K562 (cell line): ENCODE data around the gene CNGA4. TPM values are rescaled to one million over a fixed set of nuclear protein-coding genes. Genes with fewer than 3 reads are reported as not detected.

Experiments used
- ATAC-seq: fragments of 200-7000 bp; cut with Tn5 transposase; 3 replicates; pipeline ENCODE4 v1.9.1; 2020; ENCODE audit warnings: moderate library complexity
- BruUV-seq: library from RNA; stranded (reverse); fragments of 400-500 nt; replicated peaks from 2 replicates; lab custom pipeline; 2021; lab: Mats Ljungman, UMichigan
- CTCF ChIA-PET: fragments of 300-600 bp; formaldehyde crosslinking; extraction: SDS; loops from one replicate; lab custom pipeline; 2021; ENCODE audit warnings: low intra/inter-chr PET ratio; lab: Yijun Ruan, JAX
- POLR2A ChIA-PET: fragments of 300-600, 350-650 bp; sonication (Branson Sonifier 250); formaldehyde crosslinking; extraction: SDS; loops from one replicate; lab custom pipeline; 2021; ENCODE audit warnings: antibody characterized with exemption, inconsistent platforms; lab: Yijun Ruan, JAX
- DNase-seq, 4 experiments: peaks; one replicate each; pipeline versions ENCODE4 v3.0.0 to v3.0.0-alpha.2; 2011 to 2018; ENCODE audit warnings: low spot score in 3 of 4, mixed read lengths in 3 of 4; ENCODE audit errors: extremely low read depth in 1 of 4
- FAIRE-seq: peaks from 2 replicates; lab custom pipeline; 2011; peaks lifted over from hg19 to GRCh38; lab: Jason Lieb, UNC
- H2AFZ ChIP-seq: 2 replicates; pipeline ENCODE4 v1.6.0; 2011; ENCODE audit warnings: low read depth, low read length, control low read depth, inconsistent platforms
- H3K27ac ChIP-seq: fragments of 200-600 bp; 3 replicates; pipeline ENCODE4 v1.8.0; 2011; ENCODE audit warnings: low read depth, mild to moderate bottlenecking, control low read depth, inconsistent platforms, low read length, moderate library complexity, mixed read lengths; ENCODE audit errors: extremely low read depth
- H3K27me3 ChIP-seq, 2 experiments: fragments of 300-600 bp in 1 of 2; 2 replicates in 1 of 2; 3 replicates in 1 of 2; pipeline versions ENCODE4 v1.6.0 to v1.8.0; 2011; ENCODE audit warnings: inconsistent platforms in 2 of 2, low read length in 2 of 2, mild to moderate bottlenecking in 1 of 2, mixed read lengths in 1 of 2, moderate library complexity in 1 of 2; ENCODE audit not compliant: control insufficient read depth in 2 of 2, insufficient read depth in 2 of 2
- H3K36me3 ChIP-seq: fragments of 300-600 bp; 3 replicates; pipeline ENCODE4 v1.8.0; 2011; ENCODE audit warnings: mild to moderate bottlenecking, low read length, inconsistent platforms; ENCODE audit not compliant: control insufficient read depth, insufficient read depth
- H3K4me1 ChIP-seq, 2 experiments: fragments of 200-600 bp in 1 of 2; replicated peaks in 1 of 2; 2 replicates in 1 of 2; 3 replicates in 1 of 2; pipeline versions ENCODE4 v1.5.1 to v1.8.0; 2011; ENCODE audit warnings: inconsistent platforms in 2 of 2, low read length in 2 of 2, mild to moderate bottlenecking in 1 of 2, mixed read lengths in 1 of 2, moderate library complexity in 1 of 2; ENCODE audit not compliant: control insufficient read depth in 2 of 2, insufficient read depth in 2 of 2
- H3K4me2 ChIP-seq: 2 replicates; pipeline ENCODE4 v1.6.1; 2011; ENCODE audit warnings: low read length, control low read depth, inconsistent platforms, mixed read lengths; ENCODE audit not compliant: insufficient read depth
- H3K4me3 ChIP-seq: fragments of 200-600 bp; sonication (generic), shearing (Covaris generic); 2 replicates; pipeline ENCODE4 v1.5.1; 2016; ENCODE audit warnings: control low read depth, inconsistent platforms
- H3K79me2 ChIP-seq: fragments of 200-600 bp; 3 replicates; pipeline ENCODE4 v1.8.0; 2011; ENCODE audit warnings: low read length, inconsistent platforms; ENCODE audit not compliant: control insufficient read depth, insufficient read depth
- H3K9ac ChIP-seq, 2 experiments: 2 replicates each; pipeline versions ENCODE4 v1.6.0 to v1.6.1; 2011; ENCODE audit warnings: low read depth in 2 of 2, low read length in 2 of 2, control low read depth in 1 of 2, inconsistent platforms in 1 of 2, mild to moderate bottlenecking in 1 of 2, mixed read lengths in 1 of 2; ENCODE audit not compliant: insufficient read depth in 1 of 2
- H3K9me1 ChIP-seq: one replicate; pipeline ENCODE4 v1.6.0; 2011; ENCODE audit warnings: inconsistent platforms, mild to moderate bottlenecking, low read length, moderate library complexity; ENCODE audit not compliant: control insufficient read depth, insufficient read depth
- H3K9me3 ChIP-seq: replicated peaks from 2 replicates; pipeline ENCODE4 v1.5.1; 2011; ENCODE audit warnings: low read depth, low read length, inconsistent platforms; ENCODE audit not compliant: control insufficient read depth, insufficient read depth
- H4K20me1 ChIP-seq: replicated peaks from 2 replicates; pipeline ENCODE4 v1.6.1; 2011; ENCODE audit warnings: low read length, inconsistent platforms, mixed read lengths; ENCODE audit not compliant: control insufficient read depth, insufficient read depth
- C11orf30 ChIP-seq: fragments of 450-650 bp; IDR thresholded peaks from 2 replicates; pipeline ENCODE4 v1.6.1; 2016; ENCODE audit warnings: low read depth, mild to moderate bottlenecking
- CHD4 ChIP-seq: fragments of 200-600 bp; sonication (generic); IDR thresholded peaks from 3 replicates; pipeline ENCODE4 v1.6.1; 2012; ENCODE audit warnings: low read depth, mild to moderate bottlenecking, mixed read lengths, low read length, inconsistent platforms; ENCODE audit not compliant: insufficient read depth, insufficient replicate concordance, poor library complexity, severe bottlenecking
- FOXP4 ChIP-seq: sonication (generic); formaldehyde crosslinking; IDR thresholded peaks from 2 replicates; pipeline ENCODE4 v1.8.0; 2022; ENCODE audit warnings: mild to moderate bottlenecking, missing genetic modification reagents, borderline replicate concordance
- HNRNPH1 ChIP-seq: fragments of 200-400 bp; formaldehyde crosslinking; optimal IDR thresholded peaks from 2 replicates; pipeline ENCODE3; 2017; ENCODE audit warnings: low read depth, mild to moderate bottlenecking, low read length, moderate library complexity
- KAT2B ChIP-seq: IDR thresholded peaks from one replicate; pipeline ENCODE4 v1.6.1; 2012; ENCODE audit warnings: low read depth, mild to moderate bottlenecking, control low read depth, inconsistent platforms, low read length, moderate library complexity
- MAFF ChIP-seq: IDR thresholded peaks from 2 replicates; pipeline ENCODE4 v1.6.1; 2012; ENCODE audit warnings: low read length, improper control_type of control experiment
- MAFG ChIP-seq: fragments of 450-650 bp; conservative IDR thresholded peaks from 2 replicates; pipeline ENCODE4 v1.6.1; 2016; ENCODE audit warnings: missing genetic modification characterization, missing compliant biosample characterization
- MAFK ChIP-seq: IDR thresholded peaks from 2 replicates; pipeline ENCODE4 v1.6.1; 2011; ENCODE audit warnings: low read length, improper control_type of control experiment
- MEF2A ChIP-seq: IDR thresholded peaks from 2 replicates; pipeline ENCODE4 v1.6.1; 2011; ENCODE audit warnings: low read depth, mild to moderate bottlenecking, low read length, moderate library complexity; ENCODE audit not compliant: control insufficient read depth
- TRIM28 ChIP-seq: fragments of 450-650 bp; IDR thresholded peaks from 2 replicates; pipeline ENCODE4 v1.6.1; 2017
- ZKSCAN8 ChIP-seq: fragments of 200-800 bp; sonication (Bioruptor generic); IDR thresholded peaks from 2 replicates; pipeline ENCODE4 v1.6.1; 2016; ENCODE audit warnings: missing genetic modification characterization, missing compliant biosample characterization
- ZNF316 ChIP-seq: fragments of 450-650 bp; IDR thresholded peaks from 2 replicates; pipeline ENCODE4 v1.6.1; 2016
- ZNF77 ChIP-seq: fragments of 250-450 bp; sonication (Bioruptor Pico); IDR thresholded peaks from 2 replicates; pipeline ENCODE4 v1.5.0; 2020
- WGBS: fragments of 100-300 bp; shearing (Covaris generic); methylation state at CpG from one replicate; pipeline ENCODE4 v1.1.6; 2016; ENCODE audit warnings: low coverage, mixed read lengths; ENCODE audit not compliant: insufficient coverage; ENCODE audit errors: missing lambda C conversion rate; 5-methylcytosine and 5-hydroxymethylcytosine counted together
- in situ Hi-C: fragments of 300-500 bp; cut with MboI; formaldehyde crosslinking; loops from 4 replicates; pipeline ENCODE4 v1.15.0; 2018; ENCODE audit warnings: inconsistent platforms, mixed read lengths
- intact Hi-C: fragments of 100-400 bp; cut with micrococcal nuclease; formaldehyde crosslinking; loops from 2 replicates; pipeline ENCODE4 v1.14.2; 2022
- polyA plus RNA-seq, 8 experiments: library from polyadenylated mRNA; depleted of rRNA in 4 of 8; stranded (reverse) in 5 of 8; unstranded in 3 of 8; fragments of >200 nt; fragmentation: Nextera tagmentation in 2 of 8; fragmentation: Illumina TruSeq in 1 of 8; extraction: Ambion mirVana in 2 of 8; extraction: Trizol in 1 of 8; gene quantifications; 2 replicates each; pipeline versions ENCODE4 v1.2.1 to v1.2.3, GENCODE V29; 2011 to 2014; ENCODE audit warnings: inconsistent platforms in 1 of 8, missing spikeins in 1 of 8
- total RNA-seq, 7 experiments: library from RNA; depleted of rRNA in 6 of 7; stranded (reverse); fragments of >200 nt in 6 of 7; fragmentation: Illumina TruSeq in 2 of 7; extraction: Trizol in 2 of 7; gene quantifications; 2 replicates each; pipeline versions ENCODE4 v1.2.1 to v1.2.3, GENCODE V29; 2011 to 2021; ENCODE audit warnings: low replicate concordance in 1 of 7
- TF ChIP-seq, protein P1 (sequence below): fragments of 250-450 bp; sonication (Bioruptor Pico); IDR thresholded peaks from 2 replicates; pipeline ENCODE4 v1.8.0; 2021; ENCODE audit warnings: mild to moderate bottlenecking, moderate library complexity

The CNGA4 gene
- total and polyA plus RNA-seq, 9 of the 15 experiments (the other 6 are each of a cell fraction or from before 2014, with no cell fraction given) = 0.04 to 0.09 (median 0.06) TPM; not detected in 6

GRCh38 chr11:6263662-6264061 is 24.8 kb downstream of the CNGA4 start:
- no TSS peak for BruUV-seq
- no peaks in the 10 kb centered on the region for H3K36me3 ChIP-seq
- no peaks in the 10 kb centered on the region for H4K20me1 ChIP-seq
- no peak overlapping the region for H3K9ac ChIP-seq
- no peaks in the 10 kb centered on the region for H3K4me1 ChIP-seq
- peak; percentile 82 for TF ChIP-seq MAFF
- TF ChIP-seq MAFK = peak; percentile 88
- no peak for TF ChIP-seq MEF2A
- TF ChIP-seq ZNF77 (CRISPR knock-in tag) = no peak
- no peak for TF ChIP-seq ZKSCAN8 (CRISPR knock-in tag)
- peak; percentile 93 for TF ChIP-seq ZNF316
- TF ChIP-seq MAFG = peak; percentile 77
- peak; percentile 81 for TF ChIP-seq C11orf30
- in situ Hi-C loops = no loop called here
- H3K9me3 ChIP-seq = no peaks in the 10 kb centered on the region
- H3K79me2 ChIP-seq = no peaks in the 10 kb centered on the region
- ChIA-PET POLR2A (no interaction called here), CTCF (no interaction called here)
- no peak overlapping the region for H3K4me3 ChIP-seq
- H3K4me2 ChIP-seq = no peak overlapping the region
- DNase-seq (no peak), FAIRE-seq (no peak), ATAC-seq (no peak)
- H2AFZ ChIP-seq = no peak overlapping the region
- no peaks in the 10 kb centered on the region for H3K9me1 ChIP-seq
- 7% methylated on average over 1 of the region's 1 CpG for WGBS
- peaks cover 20% of the 10 kb centered on the region in 2 experiments for H3K27me3 ChIP-seq
- no peak overlapping the region for H3K27ac ChIP-seq
- intact Hi-C loops = no loop called here

- Histone ChIP-seq H2AFZ (no peak overlapping the region), H3K79me2 (no peaks in the 10 kb centered on the region), H3K27ac (no peak overlapping the region), H3K9ac (no peak overlapping the region), H3K27me3 (peaks cover 2 to 6% of the 10 kb centered on the region in 2 experiments; a peak in 2 of 5 replicates), H4K20me1 (no peaks in the 10 kb centered on the region), H3K4me3 (no peak overlapping the region), H3K4me2 (no peak overlapping the region), H3K9me3 (no peaks in the 10 kb centered on the region), H3K36me3 (no peaks in the 10 kb centered on the region), H3K9me1 (no peaks in the 10 kb centered on the region), H3K4me1 (peaks cover 0 to 18% of the 10 kb centered on the region in 2 experiments; a peak in 2 of 5 replicates)
- in situ Hi-C loops = no loop called here
- ATAC-seq (no peak), FAIRE-seq (no peak), DNase-seq (no peak)
- 0% methylated on average over 1 of the region's 1 CpG for WGBS
- intact Hi-C loops = no loop called here
- BruUV-seq = no TSS peak
- POLR2A ChIA-PET = interaction anchor here (1.2 kb wide), 1 partner anchor 18 kb away, joined by 8 read pairs; no protein-coding TSS in a partner anchor
- CTCF ChIA-PET = no interaction called here
- TF ChIP-seq, protein P1, sequence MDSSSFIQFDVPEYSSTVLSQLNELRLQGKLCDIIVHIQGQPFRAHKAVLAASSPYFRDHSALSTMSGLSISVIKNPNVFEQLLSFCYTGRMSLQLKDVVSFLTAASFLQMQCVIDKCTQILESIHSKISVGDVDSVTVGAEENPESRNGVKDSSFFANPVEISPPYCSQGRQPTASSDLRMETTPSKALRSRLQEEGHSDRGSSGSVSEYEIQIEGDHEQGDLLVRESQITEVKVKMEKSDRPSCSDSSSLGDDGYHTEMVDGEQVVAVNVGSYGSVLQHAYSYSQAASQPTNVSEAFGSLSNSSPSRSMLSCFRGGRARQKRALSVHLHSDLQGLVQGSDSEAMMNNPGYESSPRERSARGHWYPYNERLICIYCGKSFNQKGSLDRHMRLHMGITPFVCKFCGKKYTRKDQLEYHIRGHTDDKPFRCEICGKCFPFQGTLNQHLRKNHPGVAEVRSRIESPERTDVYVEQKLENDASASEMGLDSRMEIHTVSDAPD = no peak
- TF ChIP-seq HNRNPH1 (no peak), KAT2B (no peak), TRIM28 (no peak), FOXP4 (CRISPR knock-in tag) (no peak), CHD4 (no peak)
Measured at GRCh38 chr11:6268820-6269219, 29.9 kb downstream of the CNGA4 start.
